Mesothelial cell of epicardium (in vitro differentiated cells): ENCODE results near the gene TMEM130. TPM values are rescaled to one million over a fixed set of nuclear protein-coding genes. Genes with fewer than 3 reads are reported as not detected.

Experiments
- DNase-seq, 2 experiments: peaks; one replicate each; pipeline ENCODE4 v3.0.0; 2021; ENCODE audit warnings: low spot score in 2 of 2; ENCODE audit not compliant: unreplicated experiment in 2 of 2
- H3K27ac Mint-ChIP-seq: 2 replicates; pipeline ENCODE4 v1.8.0; 2021; ENCODE audit warnings: mixed read lengths
- H3K27me3 Mint-ChIP-seq: 2 replicates; pipeline ENCODE4 v1.8.0; 2021; ENCODE audit warnings: low read depth, mixed read lengths
- H3K36me3 Mint-ChIP-seq: 2 replicates; pipeline ENCODE4 v1.8.0; 2021; ENCODE audit warnings: mixed read lengths
- H3K4me1 Mint-ChIP-seq: 2 replicates; pipeline ENCODE4 v1.8.0; 2021; ENCODE audit warnings: mixed read lengths
- H3K4me3 Mint-ChIP-seq: 2 replicates; pipeline ENCODE4 v1.8.0; 2021; ENCODE audit warnings: mild to moderate bottlenecking, moderate library complexity, mixed read lengths
- H3K9me3 Mint-ChIP-seq: 2 replicates; pipeline ENCODE4 v1.8.0; 2021; ENCODE audit warnings: mixed read lengths
- total RNA-seq: library from RNA; stranded (reverse); gene quantifications from 3 replicates; pipeline ENCODE4 v1.2.1, GENCODE V29; 2021
- TF ChIP-seq, protein P1 (sequence below): fragments of 200-600 bp; sonication (generic); IDR thresholded peaks from one replicate; pipeline ENCODE4 v1.5.0; 2021; ENCODE audit warnings: antibody characterized with exemption; ENCODE audit not compliant: unreplicated experiment

The TMEM130 gene
- total RNA-seq, 1 donor from 2014 or later = 12.5 TPM

- Mint-ChIP-seq H3K4me1 (peaks cover 5% of the 10 kb centered on the region), H3K4me3 (no peak overlapping the region), H3K36me3 (no peaks in the 10 kb centered on the region), H3K9me3 (peaks cover 8% of the 10 kb centered on the region), H3K27me3 (no peaks in the 10 kb centered on the region), H3K27ac (no peak overlapping the region)
- TF ChIP-seq, protein P1, sequence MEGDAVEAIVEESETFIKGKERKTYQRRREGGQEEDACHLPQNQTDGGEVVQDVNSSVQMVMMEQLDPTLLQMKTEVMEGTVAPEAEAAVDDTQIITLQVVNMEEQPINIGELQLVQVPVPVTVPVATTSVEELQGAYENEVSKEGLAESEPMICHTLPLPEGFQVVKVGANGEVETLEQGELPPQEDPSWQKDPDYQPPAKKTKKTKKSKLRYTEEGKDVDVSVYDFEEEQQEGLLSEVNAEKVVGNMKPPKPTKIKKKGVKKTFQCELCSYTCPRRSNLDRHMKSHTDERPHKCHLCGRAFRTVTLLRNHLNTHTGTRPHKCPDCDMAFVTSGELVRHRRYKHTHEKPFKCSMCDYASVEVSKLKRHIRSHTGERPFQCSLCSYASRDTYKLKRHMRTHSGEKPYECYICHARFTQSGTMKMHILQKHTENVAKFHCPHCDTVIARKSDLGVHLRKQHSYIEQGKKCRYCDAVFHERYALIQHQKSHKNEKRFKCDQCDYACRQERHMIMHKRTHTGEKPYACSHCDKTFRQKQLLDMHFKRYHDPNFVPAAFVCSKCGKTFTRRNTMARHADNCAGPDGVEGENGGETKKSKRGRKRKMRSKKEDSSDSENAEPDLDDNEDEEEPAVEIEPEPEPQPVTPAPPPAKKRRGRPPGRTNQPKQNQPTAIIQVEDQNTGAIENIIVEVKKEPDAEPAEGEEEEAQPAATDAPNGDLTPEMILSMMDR = no peak
- no peak for DNase-seq
These were observed 54.5 kb downstream of the TMEM130 start for GRCh38 chr7:98815313-98815712.

GRCh38 chr7:98811299-98811698, 58.5 kb downstream of the TMEM130 start:
- H3K4me1 Mint-ChIP-seq = peaks cover 3% of the 10 kb centered on the region
- TF ChIP-seq, protein P1 = no peak

DNA sequence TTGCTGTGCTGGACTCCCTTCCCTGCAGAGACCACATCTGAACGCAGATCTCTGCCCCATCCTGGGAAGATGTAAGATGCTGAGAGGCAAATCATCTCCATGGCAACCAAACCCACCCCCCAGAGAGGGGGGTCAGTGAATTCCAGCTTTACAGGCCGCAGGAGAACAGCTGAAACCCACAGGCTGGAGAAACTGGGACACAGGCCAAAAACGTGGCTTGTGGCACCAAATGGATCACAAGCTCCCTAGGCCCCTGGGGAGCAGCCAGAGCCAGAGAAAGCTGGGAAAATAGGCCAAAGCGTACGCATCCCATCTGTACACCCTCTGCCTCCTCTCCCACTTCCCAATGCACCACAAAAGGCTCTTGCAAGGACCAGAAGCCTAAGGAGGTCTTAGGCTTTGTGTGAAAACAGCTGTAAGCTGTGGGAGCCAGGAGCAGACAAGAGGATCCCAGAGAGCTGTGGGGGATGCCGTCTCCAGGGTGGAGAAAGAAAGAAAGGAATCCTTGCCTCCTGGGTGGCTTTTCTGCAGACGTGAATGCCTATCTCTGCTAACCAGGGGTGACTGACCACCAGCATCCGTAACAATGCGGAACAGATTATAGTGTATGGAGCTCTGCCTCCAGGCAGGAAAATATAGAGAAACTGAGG, 59.5 kb downstream of the TMEM130 start:
- TF ChIP-seq, protein P1 = no peak
- H3K36me3 Mint-ChIP-seq = no peaks in the 10 kb centered on the region
- no peak overlapping the region for H3K27ac Mint-ChIP-seq
- H3K4me1 Mint-ChIP-seq = peaks cover 3% of the 10 kb centered on the region
- no peaks in the 10 kb centered on the region for H3K27me3 Mint-ChIP-seq
- peaks cover 8% of the 10 kb centered on the region for H3K9me3 Mint-ChIP-seq
- H3K4me3 Mint-ChIP-seq = no peak overlapping the region
- no peak for DNase-seq

More at GRCh38 chr7:98811299-98811698, 58.5 kb downstream of the TMEM130 start:
- Mint-ChIP-seq H3K4me3 (no peak overlapping the region), H3K27me3 (no peaks in the 10 kb centered on the region), H3K36me3 (no peaks in the 10 kb centered on the region), H3K9me3 (peaks cover 8% of the 10 kb centered on the region), H3K27ac (no peak overlapping the region)
- DNase-seq = no peak

DNA sequence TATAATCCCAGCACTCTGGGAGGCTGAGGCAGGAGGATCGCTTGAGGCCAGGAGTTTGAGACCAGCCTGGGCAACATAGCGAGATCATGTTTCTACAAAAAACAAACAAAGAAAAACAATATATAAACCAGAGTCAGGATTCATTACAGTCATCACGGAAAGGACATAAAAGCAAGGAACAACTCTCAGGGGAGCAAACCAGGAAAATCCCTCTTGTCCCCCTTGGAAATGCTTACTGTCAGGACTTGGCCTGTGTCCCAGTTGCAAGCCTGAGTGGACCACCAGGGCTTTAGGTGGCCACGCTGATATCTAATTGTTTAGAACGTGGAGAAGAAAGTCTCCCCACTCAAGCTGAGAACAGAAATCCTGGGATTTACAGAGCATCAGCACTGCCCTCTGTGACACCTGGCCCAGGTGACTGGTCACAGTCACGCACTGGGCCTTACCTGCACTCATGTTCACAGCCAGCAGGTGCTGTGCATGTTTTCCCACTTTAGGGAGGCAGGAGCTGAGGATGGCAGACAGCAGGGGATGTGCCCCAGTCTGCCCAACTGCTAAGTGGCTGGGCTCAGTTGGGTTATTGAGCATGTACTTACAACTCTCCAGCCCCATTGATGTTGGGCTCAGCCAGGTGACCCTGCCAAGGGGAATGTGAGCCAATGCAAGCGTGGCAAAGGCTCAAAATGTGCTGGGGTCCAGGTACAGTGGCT, 60.9 kb downstream of the TMEM130 start:
- peaks cover 8% of the 10 kb centered on the region for H3K9me3 Mint-ChIP-seq
- no peak for DNase-seq
- peaks cover 3% of the 10 kb centered on the region for H3K4me1 Mint-ChIP-seq
- TF ChIP-seq, protein P1 = no peak
- no peaks in the 10 kb centered on the region for H3K36me3 Mint-ChIP-seq
- no peak overlapping the region for H3K4me3 Mint-ChIP-seq
- H3K27me3 Mint-ChIP-seq = no peaks in the 10 kb centered on the region
- H3K27ac Mint-ChIP-seq = no peak overlapping the region

DNA sequence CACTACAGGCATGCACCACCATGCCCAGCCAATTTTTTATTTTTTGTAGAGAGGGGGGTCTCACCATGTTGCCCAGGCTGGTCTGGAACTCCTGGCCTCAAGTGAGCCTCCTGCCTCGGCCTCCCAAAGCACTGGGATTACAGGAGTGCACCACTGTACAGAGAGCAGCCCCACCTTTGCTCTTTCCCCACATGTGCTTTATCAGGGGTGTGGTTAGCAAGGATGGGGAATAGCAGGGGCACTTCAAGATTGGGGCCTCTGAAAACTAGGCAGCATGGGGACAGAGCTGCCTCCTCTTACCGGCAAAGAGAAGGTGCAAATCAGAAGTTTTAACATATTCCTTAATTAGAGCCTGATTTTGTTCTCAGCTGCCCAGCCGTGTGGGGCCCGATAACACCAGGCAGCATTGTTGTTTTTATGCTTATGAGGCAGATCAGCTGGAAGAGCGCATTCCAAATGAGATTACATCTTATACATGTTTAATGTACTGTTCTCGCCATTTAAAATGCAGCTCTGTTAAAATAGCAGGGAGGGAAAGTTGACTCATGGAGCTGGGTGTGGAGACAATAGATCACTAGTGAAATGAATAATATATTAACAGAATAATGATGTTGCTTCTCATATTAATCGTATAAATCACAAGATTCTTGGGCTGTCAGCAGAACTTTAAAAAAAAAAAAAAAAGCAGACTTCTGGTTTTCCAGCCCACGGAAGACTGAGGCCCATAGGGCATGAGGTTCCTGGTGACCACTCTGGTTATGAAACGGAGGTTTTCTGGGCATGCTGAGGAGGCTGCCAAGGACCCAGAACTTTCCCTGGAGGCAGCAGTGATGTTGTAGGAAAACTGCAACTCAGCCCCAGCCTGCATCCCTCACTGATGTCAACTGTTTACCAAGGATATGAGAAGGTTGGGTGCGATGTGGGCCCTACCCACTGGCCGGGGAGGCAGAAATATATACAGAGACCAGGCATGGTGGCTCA, 62.5 kb downstream of the TMEM130 start:
- H3K27ac Mint-ChIP-seq = no peak overlapping the region
- TF ChIP-seq, protein P1 = no peak
- H3K36me3 Mint-ChIP-seq = no peaks in the 10 kb centered on the region
- DNase-seq = no peak
- H3K27me3 Mint-ChIP-seq = no peaks in the 10 kb centered on the region
- H3K9me3 Mint-ChIP-seq = peaks cover 8% of the 10 kb centered on the region
- H3K4me3 Mint-ChIP-seq = no peak overlapping the region
- peaks cover 5% of the 10 kb centered on the region for H3K4me1 Mint-ChIP-seq
